HT1080 (cell line): ENCODE measurements around the gene SLC12A4. TPM values are rescaled to one million over a fixed set of nuclear protein-coding genes. Genes with fewer than 3 reads are reported as not detected.
"Not testable (repeated sequence)": the region's sequence is repeated elsewhere in the genome, so short reads cannot be mapped to it uniquely, and the experiment has no call there.

Experiments
- DNase-seq: peaks from one replicate; pipeline ENCODE4 v3.0.0-alpha.2; 2015; ENCODE audit warnings: low read depth
- total RNA-seq: library from RNA; depleted of rRNA; stranded (reverse); fragments of >200 nt; shearing (Covaris generic); gene quantifications from 2 replicates; pipeline ENCODE4 v1.2.3, GENCODE V29; 2014

Gene SLC12A4
- total RNA-seq, 1 experiment from 2014 or later, result 17.3 TPM

DNA sequence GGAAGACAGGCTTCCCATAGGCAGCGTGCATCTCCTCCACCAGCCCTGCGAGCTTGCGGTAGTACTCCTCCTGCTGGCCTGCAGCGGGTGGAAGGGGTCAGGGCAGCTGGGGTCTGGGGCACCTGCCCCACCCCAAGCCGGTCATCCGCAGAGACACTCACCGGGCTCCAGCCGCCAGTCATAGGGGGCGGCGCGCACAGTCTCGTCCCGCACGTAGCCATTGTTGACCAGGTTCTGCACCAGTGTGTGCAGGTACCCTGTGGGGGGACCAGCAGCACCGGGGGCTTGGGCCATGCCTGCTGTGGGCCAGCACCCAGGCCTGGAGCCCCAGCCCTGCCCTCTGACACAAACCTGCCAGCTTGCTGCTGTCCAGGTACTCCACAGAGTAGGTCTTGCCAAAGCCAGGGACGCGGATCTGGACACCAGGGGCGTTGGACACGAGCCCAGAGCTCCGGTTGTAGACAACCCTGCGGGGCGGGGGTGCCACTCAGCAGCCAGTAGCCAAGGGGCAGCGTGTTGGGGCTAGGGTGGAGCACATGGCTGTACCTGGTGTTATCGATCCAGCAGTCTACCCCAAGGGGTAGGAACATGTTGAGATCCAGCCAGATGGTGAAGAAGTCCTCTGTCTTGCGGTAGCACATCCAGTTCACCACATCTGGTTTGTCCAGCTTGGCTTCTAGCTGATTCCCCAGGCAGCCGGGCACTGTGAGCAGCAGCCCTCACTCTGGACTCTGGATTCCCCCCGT lies 25.8 kb downstream of the SLC12A4 start:
- DNase-seq, result no peak

DNA sequence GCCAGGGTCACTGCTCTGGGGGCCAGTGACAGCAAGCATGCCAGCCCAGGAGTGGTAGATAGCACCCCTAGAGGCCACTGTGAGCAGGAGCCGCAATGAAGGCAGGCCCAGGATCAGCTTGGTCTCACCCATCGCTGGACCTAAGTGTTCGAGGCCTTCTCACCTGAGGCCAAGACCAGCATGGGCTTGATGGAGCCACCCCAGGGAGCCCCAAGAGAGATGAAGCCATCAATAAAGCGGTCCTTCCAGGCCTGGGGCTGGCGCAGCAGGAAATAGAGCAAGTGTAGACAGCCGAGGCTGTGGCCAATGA lies 26.3 kb downstream of the SLC12A4 start:
- no peak for DNase-seq

DNA sequence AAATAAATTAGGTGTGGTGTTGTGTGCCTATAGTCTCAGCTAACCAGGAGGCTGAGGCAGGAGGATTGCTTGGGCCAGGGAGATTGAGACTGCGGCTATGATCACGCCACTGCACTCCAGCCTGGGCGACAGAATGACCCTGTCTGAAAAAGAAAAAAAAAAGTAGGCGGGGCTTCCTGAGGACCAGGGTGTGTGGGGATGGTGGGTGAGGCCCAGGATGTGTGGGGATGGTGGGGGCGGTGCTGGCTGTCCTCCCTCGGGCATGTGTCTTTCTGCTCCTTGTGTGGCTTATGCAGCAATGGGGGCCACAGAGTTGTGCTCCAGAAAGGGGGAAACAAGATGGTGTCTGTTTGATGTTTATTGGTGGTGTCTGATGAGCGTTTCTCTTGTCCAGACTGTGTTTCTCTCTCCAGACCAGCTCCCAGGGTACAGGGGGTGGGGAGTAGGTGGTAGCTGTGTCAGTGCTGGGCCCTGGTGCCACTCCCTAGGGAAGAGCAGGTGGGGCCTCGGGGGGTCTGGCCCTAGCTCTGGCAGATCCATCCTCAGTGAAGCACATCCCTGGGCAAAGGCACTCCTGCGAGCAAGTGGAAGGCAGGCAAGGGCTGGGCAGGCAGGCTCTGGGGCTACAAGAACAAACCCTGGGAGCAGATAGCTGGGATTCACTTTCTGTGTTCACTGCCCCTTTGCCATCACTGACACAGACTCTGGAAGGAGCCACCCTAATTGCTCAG lies 26.8 kb downstream of the SLC12A4 start:
- no peak for DNase-seq

DNA sequence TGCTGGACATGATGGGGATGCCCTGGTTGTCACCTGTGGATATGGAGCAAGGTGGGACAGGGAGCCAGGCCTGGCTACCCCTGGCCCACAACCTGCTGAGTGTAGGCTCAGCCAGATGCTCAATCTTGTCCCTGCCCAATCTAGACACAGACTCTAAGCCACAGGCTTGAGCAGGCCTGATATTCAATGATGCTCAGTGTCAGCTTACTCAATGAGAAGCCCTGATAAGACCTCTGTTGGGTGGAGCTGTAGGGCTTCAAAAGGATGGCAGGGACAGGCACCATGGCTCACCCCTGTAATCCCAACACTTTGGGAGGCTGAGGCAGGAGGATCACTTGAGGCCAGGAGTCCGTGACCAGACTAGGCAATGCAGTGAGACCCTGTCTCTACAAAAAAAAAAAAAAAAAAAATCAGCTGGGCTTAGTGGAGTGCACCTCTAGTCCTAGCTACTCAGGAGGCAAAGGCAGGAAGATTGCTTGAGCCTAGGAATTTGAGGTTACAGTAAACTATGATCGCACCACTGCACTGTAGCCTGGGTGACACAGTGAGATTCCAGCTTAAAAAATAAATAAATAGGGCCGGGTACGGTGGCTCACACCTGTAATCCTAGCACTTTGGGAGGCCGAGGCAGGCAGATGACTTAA lies 27.9 kb downstream of the SLC12A4 start:
- DNase-seq, result no peak

DNA sequence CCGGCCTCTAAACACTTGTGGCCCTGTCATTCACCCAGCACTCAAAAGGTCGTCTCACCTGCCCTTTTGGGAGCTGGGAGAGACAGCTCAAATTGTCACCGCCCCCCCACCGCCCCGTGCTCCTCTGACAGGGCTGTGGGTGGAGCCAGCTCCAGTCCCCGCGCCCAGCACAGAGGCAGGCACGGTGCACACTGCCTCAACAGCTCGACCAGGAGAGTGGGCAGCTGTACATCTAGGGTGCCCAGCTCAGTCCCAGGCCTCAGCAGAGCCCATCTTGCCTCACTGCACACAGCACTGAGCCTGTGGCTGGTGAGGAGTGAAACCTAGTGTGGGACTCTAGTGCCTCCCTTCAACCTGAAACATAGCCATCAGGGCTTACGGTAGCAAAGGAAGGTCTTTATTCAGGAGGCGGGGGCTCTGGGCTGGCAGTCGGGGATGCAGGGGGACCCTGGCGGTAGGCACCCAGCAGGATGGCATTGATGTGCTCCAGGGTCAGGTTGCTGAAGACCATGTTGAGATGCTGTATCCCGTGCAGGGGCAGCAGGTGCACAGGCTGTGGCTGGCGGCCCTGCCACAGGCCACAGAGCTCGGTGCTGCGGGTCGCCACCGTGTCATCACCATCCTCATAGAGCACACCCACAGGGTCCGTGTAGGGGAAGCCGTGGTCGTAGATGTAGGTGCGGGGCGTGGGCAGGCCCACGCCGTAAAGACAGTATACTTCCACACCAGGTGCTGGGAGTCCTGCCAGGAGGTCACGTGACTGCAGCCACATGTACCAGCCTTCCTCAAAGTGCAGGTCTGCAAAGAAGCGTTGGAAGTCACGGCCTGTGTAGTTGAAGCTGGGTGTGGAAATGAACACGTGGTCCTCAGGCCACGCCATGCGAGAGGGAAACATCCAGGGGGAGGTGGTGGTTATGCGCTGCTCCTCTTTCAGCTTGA lies 28.7 kb downstream of the SLC12A4 start:
- no peak for DNase-seq

DNA sequence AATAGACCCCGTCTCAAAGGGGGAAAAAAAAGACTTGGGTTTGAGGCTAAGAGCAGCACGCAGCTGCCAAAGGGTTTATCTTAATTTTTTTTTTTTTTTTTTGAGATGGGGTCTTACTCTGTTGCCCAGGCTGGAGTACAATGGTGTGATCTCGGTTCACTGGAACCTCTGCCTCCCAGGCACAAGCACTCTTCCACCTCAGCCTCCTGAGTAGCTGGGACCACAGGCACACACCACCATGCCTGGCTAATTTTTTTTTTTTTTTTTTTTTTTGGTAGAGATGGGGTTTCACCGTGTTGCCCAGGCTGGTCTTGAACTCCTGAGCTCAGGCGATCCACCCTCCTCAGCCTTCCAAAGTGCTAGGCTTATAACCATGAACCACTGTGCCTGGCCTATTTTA lies 30.7 kb downstream of the SLC12A4 start:
- not testable (repeated sequence) for DNase-seq

DNA sequence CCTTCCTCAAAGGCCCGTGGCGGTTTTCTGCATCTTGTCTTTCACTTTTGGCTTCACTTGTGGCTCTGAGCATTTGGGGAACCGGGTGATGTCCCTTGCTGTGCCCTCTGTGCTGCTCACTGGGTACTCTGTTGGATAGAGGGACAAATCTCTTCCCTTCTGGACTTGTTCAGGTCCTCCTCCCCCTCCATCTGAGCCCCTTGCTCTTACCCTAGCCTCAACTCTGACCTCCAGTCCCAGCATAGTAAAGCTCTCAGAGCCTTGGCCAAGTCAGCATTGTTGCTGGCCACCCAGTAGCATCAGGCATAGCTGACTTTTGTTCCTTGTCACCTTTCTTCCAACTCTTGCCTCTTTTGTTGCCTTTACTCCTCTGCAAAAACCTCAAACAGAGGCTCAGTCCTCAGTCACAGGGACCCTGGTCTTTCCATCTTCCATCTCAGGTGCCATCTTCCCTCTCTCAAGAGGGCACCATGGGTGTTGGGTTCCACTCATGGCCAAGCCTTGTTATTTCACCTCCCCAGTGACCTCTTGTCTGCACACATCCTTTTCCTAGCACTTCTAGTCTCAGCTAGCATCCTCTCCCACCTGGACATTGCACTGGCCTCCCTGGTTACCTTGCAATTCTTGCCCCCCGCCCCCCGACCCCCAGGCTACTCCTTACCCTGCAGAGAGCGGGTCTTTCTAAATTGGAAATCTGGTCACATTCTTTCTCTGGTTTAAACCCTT lies 31.4 kb downstream of the SLC12A4 start:
- DNase-seq, result no peak

DNA sequence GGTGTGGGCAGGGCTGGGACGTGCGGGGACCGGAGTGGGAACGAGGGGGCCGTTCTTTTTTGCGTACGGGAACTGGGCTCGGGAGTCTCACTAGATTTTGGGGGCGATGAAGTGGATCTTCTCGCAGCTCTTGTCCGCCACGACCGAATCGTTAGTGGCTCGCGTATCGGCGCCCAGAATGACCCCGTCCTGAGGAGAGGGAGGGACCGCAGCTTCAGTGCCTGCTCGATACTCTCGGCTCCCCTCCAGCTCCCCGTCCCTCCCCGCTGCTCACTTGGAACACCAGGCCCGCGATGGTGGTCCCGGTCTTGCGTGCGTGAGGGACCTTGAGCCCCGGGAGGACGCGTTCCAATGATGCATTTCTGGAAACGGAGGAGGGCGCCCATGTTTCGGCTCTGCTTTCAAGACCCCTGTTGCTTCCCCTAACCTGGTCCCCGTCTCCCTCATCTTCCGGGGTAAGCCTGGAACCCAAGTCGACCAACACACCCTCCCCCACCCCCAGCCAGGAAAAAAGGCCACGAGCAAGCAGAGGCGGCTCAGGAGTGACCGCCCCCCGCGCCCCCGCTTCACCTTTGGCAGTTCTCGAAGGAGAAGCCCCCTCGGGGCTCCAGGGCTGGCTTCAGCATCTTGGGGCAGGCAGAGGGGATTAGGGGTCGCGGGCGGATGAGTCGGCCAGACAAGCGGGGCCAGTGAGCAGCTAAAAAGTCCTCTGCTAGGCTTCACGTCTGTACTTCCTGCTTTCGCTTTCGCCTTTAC lies 32.1 kb downstream of the SLC12A4 start, which contains the start of gene PSMB10:
Gene PSMB10, minus strand, starts transcription at position 727 of the 756 bp plus-strand sequence. Its CDS starts 101 bp downstream, at position 626.
- peak; percentile 57 for DNase-seq

DNA sequence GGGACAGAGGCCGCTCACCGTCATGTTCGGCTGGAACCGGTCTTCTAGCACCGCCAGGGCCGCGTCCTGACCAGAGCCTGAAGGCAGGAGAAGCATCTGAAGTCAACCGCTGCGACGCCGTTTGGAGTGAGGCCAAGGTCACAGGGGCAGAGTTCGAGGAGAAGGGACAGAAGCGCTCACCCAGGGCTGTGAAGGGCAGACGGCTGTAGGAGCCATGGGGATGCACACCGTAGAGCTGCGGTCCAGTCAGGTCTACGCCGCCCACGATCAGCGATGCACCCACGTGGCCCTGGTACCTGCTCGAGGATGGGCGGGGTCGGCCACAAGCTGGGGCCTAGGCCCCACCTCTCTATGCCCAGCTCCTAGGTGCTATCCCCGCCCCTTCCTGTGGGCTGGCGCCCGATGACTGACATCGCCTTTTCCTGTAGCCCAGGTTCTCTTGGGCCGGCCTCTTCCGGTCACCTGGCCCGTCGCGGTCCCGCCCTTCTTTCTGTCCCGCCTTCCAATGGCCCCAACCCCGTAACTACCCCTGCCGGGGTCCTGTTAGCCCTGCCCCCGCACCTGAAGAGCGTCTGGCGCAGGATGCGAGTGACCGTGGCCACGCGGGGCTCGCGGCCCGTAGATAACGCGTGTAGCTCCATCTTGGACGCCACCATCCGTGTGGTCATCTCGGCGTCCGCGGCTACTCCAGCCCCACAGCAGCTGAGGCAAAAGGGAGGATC lies 32.9 kb downstream of the SLC12A4 start:
- peak; percentile 96 for DNase-seq

DNA sequence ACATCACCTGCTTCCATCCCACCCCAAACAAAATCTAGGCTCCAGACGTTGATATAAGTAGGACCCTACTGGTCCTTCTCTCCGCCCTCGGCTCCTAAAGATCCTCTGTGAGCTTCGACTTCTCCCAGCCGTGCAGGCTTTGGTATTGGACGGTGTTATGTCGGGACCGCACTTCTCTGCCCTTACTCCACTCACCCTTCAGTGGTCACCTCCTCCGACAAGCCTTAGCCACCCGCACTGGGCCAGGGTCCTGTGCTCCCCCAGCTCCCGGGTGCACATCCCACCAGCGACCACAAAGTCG lies 33.4 kb downstream of the SLC12A4 start:
- DNase-seq, result no peak

DNA sequence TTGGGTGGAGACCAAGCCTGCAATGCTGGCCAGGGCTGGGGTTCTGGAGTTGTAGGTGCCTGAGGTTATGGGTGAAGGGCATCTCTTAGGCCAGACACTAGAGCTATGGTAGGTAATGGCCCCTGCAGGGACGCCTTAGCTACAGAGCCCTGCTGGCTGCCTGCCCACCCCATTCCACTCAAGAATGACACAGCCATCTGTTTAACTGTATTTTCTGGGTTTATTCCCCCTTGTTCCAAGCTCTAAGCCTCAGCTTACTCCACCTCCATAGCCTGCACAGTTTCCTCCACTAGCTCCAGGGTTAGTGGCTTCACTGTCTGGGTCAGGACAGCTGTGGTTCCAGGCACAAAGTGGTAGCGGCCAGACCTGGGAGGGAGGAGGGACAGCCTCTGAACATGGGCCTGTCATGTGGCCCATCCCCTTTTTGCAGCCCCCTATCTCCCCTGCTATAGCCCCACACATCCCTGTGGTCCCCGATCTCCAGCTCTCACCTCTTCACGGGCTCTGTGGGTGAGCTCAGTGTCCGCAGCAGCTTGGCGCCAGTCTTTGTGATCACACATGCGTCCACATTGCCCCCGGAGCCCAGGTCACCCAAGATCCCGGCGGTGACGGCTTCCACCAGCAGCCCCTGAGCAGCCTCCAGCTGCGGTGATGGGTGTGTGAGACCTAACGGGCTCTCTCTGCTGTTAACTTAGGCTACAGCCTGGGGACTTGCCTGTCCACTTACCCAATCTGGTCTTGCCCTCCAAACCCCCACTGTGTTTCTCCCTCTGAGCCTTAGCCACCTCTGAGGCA lies 33.9 kb downstream of the SLC12A4 start:
- DNase-seq, result no peak

DNA sequence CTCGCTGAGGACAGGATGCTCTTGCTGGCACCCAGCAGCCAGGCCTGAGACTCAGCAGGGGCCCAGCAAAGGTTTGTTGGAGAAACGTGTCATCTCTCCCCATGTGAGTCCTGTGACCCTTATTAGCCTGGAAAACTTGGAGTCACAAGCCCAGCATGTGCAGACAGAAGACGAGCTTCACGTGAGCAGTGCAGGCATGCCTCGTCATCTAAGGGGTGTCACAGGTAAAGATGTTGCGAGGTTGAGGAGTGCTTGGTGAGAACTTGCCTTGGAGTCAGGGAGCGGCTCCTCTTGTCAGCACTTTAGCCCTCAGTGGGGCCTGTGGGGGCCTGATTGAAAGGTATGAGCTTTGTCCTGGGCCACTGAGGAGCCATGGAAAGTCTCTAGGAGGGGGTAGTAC lies 34.6 kb downstream of the SLC12A4 start:
- no peak for DNase-seq

DNA sequence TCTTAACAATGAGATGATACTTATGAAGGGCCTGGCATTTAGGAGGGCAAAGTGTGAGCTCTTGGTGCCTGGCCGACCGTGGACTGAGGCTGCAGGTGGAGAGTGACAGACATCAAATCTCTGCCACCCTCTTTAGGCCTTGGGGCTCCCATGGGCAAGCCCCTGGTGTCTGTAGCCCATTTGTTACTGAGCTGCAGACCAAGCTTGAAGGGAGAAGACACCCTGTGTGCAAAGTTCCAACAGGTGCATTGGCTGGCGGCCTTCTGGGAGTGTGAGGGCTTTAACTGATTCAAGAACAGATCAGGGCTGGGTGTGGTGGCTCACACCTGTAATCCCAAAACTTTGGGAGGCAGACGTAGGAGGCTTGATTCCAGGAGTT lies 36.0 kb downstream of the SLC12A4 start:
- no peak for DNase-seq

DNA sequence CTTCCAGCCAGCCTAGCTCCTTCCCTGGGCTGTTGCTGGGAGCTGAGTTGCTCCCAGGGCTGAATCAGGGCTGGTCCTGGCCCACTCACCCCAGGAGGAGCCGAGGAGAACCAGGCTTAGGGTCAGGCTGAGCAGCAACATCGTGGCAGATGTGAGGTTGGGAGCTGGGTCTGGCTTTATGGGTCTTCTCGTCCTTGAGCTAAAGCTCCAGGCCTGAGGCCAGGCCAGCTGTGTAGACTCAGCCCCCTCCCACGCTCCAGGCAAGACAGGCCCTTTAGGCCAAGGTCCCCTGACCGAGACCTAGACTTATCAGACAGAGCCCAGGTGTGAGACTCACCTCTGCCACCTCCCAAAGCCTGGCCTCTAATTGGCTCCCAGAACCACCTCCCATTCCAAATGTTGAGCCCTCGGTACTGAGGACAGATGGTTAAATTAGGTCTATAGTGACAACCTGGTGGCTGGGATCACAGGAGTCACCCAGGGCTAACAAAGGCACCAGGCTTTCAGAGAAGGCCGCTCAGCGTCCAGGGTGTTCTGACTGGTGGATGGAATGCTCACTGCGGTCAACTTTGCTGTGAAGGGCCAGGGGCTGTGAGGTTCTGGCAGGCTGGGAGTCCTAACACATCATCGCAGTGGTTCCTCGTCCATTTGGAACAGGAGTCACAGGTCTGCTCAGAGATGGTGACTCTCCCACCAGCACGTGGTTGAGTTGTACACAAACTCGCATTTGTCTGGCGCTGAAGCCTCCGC lies 36.5 kb downstream of the SLC12A4 start, which contains the start of gene CTRL:
Gene CTRL, minus strand, starts transcription at position 151 of the 750 bp plus-strand sequence. Its CDS starts 10 bp downstream, at position 141.
- DNase-seq, result no peak

DNA sequence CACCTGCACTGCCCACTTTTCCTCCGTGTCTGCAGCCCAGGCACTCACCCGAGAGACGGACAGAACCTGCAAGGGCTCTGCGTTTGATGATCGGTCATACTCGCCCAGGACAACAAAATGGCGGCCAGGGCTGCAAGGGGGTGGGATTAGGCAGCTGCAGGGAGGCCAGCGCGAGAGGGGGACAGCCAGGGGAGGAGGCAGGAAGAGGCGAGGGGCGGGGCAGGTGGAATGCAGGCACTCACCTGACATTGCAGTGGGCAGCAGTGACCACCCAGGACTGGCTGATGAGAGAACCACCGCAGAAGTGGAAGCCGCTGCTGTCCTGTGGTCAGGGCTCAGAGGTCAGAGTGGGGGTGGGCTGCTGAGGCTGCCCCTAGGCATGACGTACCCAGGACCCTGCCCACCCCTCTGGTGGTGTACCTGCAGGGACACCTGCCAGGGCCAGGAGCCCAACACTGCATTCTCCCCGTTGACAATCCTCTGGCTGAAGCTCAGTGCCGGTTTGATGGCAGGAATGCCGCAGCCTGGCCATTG lies 37.7 kb downstream of the SLC12A4 start:
- no peak for DNase-seq

DNA sequence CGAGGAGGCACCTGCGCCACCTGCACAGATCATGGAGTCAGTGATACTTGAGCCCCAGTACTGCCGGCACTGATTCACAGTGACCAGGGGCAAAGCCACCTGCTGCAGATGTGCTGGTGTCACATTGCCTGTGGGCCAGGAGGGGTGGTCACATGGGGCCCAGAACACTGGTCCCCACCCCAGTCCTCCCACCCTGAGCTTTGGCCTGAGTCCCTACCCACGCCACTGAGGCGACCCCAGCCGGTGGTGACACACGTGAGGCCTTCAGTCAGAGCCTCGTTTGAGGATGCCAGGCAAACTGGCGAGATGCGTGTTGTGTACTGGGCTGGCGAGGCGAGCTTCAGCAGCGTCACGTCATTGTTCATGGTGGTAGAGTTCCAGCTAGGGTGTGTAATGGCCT lies 38.2 kb downstream of the SLC12A4 start:
- DNase-seq, result no peak

DNA sequence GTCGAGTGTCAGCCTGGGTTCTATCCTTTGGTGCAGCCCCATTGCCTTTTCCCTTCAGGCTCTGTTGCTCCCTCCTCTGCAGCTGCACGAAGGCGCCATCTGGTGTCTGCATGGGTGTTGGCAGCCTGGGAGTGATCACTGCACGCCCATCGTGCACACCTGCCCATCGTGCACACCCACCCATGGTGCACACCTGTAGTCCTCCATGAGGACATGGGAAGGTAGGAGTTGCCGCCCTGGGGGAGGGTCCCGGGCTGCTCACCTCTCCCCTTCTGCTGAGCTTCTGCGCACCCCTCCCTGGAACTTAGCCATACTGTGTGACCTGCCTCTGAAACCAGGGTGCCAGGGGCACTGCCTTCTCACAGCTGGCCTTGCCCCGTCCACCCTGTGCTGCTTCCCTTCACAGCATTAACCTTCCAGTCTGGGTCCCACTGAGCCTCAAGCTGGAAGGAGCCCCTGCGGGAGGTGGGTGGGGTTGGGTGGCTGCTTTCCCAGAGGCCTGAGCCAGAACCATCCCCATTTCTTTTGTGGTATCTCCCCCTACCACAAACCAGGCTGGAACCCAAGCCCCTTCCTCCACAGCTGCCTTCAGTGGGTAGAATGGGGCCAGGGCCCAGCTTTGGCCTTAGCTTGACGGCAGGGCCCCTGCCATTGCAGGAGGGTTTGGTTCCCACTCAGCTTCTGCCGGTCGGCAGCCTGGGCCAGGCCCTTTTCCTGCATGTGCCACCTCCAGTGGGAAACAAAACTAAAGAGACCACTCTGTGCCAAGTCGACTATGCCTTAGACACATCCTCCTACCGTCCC lies 39.7 kb downstream of the SLC12A4 start:
- peak; percentile 49 for DNase-seq
